Stimulated activated CD4-positive, alpha-beta T cell treated with anti-CD3 and anti-CD28 coated beads, TNF-alpha, amount 100 ng/mL, for 4 hours (primary cell): ENCODE data around the gene DSCAM.
"Not testable (repeated sequence)": the region's sequence is repeated elsewhere in the genome, so short reads cannot be mapped to it uniquely, and the experiment has no call there.

ENCODE experiments used
- DNase-seq, 3 experiments: peaks; one replicate each; pipeline ENCODE4 v3.0.0-alpha.2; 2020; ENCODE audit warnings: low read depth in 3 of 3

DSCAM gene

DNA sequence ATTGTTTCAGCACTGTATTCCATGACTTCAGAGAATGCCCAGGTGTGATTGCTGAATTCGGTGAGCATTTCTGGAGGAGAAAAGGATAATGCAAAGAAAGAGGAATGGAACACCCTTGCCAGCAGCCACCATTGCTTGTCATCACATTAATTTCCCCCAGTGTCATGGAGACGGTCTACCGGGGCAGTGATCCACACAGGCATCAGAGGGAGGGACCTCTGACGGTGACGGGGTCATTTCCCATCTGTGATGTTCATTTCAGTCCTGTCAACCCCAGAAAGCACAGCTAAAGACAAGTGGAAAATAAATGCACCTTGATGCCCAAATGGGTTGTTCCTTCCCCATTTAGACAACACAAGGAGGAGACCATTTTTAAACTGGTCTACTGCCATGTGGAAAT is 603.3 kb downstream of the DSCAM start:
- DNase-seq, result no peak

GRCh38 chr21:40242586-40243265 is 604.2 kb downstream of the DSCAM start:
- no peak for DNase-seq

DNA sequence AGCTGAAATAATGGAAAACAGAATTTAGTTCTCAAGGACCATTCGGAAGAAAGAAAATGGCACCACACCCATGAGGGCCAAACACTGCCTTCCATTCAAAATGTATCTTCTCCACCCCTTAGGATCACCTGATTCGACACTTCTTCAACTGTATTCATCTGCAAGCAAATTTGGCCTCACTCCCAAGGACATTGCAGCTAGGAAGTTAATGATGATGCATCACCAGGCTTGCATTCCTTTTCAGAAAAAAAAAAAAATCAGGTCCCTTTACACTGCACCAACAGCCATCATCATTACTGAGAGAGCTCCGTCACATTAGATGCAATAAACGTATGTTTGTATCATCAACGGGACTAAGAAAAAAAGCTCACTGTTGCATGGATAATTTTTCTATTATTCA is 611.4 kb downstream of the DSCAM start:
- DNase-seq, result no peak

GRCh38 chr21:40231979-40232378 is 615.0 kb downstream of the DSCAM start:
- no peak for DNase-seq

- DNase-seq, result no peak
Observed at GRCh38 chr21:40227096-40227495, 619.9 kb downstream of the DSCAM start.

DNA sequence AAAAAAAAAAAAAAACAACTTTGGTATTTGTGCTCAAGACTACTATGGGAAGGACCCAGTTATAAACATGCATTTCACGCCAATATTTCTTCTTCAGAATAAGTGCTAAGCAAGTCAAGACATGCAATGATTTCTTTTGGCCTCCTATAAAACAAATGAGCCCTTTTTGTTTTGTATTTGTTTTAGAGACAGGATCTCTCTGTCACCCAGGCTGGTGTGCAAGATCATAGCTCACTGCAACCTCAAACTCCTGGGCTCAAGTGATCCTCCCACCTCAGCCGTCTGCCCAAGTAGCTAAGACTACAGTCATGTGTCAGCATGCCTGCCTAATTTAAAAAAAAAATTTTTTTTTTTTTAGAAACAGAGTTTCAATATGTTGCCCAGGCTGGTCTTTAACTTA is 631.0 kb downstream of the DSCAM start:
- no peak for DNase-seq

- DNase-seq, result no peak
Observed at GRCh38 chr21:40210251-40210650, 636.7 kb downstream of the DSCAM start.

GRCh38 chr21:40208948-40209345 is 638.0 kb downstream of the DSCAM start:
- DNase-seq, result no peak

- DNase-seq, result no peak
Observed at GRCh38 chr21:40208206-40208947, 638.6 kb downstream of the DSCAM start.

- DNase-seq, result no peak
Observed at GRCh38 chr21:40200946-40201345, 646.0 kb downstream of the DSCAM start.

DNA sequence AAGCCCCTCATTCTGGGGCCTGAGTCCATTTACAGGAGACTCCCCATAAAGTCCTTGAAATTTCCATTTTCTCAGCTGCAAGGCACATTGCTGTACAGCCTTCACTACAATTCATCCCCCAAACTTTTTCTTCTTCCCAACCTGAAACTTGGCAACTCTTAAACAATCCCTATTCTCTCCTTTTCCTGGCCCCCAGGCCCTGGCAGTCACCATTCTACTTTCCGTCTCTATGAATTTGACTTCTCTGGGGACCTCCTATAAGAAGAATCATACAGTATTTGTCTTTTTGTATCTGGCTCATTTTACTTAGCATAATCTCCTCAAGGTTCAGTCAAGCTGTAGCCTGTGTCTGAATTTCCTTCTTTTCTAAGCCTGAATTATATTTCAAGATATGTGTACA is 646.8 kb downstream of the DSCAM start:
- no peak for DNase-seq

GRCh38 chr21:40194185-40194980 is 652.6 kb downstream of the DSCAM start:
- DNase-seq, result no peak

DNA sequence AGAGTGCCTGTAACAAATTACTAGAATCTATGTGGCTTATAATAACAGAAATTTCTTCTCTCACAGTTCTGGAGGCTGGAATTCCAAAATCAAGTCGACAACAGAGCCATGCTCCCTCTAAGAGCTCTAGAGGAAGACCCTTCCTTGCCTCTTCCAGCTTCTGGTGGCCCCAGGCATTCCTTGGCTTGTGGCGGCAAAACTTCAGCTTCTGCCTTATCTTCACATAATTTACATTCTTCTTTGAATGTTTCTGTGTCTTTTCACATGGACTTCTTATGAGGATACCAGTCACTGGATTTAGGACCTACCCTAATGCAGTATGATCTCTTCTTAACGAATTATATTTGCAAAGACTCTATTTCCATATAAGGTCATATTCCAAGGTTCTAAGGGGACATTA is 655.3 kb downstream of the DSCAM start:
- DNase-seq, result no peak

- no peak for DNase-seq
Observed at GRCh38 chr21:40191196-40191595, 655.8 kb downstream of the DSCAM start.

DNA sequence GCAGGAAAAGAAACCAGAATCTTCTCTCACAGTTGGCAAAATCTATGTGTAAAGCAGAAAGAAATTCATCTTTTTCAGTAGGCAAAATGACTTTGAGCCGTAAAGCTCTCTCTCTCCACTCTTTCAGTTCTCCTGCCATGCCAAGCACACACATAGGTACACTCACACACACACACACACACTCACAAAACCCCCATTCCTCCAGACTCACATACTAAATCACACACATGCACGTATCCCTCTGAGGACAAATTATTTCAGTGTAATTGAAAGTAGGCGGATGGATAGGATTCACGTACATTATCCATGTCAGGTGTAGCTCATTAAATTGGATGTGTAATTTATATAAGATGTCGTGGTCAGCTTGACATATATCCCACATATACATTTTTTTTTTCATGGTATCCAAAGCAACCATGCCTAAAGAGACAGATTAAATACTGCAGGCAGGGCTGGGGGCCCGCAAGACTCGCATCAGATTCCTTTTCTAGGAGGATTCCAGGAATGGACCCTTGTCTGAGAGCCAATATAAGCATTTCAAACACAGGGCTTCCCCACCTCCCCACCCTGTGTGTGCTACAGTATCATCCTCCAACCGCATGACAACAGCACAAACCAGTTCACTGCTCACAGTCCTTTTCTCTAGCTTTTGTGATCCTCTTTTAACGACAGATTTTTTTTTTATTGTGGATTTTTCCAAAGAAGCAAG is 658.9 kb downstream of the DSCAM start:
- DNase-seq, result no peak

DNA sequence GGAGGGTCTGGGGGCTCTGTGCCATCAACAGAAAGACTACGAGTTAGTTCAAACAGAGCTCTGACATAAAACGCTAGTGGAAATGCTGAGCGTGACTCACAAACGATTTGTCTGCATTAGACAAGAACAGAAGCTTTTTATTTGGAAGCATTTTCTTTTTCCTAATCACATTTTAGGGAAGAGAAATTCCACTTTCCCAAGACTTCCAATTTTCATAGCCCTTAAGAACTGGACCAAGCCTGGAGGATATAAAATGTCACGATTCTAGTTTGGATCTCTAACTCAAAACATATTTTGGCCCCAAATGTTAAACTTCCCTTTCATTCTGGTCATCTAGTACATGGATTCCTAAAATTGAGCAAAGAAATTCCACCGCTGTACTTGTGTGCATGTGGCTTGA is 659.7 kb downstream of the DSCAM start:
- DNase-seq, result no peak

DNA sequence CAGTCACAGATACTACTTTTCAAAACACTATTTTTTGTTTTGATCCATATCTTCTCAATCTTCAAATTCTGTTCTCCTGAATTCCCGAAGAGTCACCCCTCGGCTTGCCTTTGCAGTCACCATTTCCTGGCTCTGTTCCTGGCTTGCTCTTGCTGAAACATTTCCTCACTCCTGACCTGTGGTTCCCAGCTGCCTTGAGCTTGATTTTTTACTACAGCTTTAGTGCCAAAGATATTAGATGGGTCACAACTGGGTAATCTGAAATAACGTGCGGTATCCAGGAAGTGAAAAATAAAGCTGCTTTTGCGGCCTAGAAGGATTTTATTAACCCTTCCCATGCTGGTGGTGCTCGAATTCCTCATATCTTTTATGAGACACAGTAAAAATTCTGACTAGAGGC is 660.9 kb downstream of the DSCAM start:
- no peak for DNase-seq

DNA sequence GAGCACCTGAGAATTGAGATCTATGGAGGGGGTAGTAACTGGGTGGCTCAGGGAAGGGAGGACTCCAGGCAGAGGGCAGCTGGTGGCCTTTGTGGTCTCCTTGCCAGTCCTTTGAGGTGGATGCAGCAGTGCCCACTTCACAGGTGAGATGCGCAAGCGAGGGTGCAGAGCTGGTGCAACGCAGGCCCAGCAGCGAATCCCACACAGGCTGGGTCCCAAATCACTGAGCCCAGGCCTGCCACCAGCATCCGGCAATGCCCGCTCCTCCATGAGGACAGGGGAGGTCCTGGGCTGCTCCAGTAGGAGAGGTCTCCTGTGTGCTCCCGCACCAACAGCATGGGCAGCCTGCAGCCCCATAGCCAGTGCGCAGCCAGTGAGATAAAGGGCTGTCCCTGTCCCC is 661.8 kb downstream of the DSCAM start:
- DNase-seq, result no peak

- DNase-seq, result not testable (repeated sequence)
Observed at GRCh38 chr21:40182491-40182890, 664.5 kb downstream of the DSCAM start.

DNA sequence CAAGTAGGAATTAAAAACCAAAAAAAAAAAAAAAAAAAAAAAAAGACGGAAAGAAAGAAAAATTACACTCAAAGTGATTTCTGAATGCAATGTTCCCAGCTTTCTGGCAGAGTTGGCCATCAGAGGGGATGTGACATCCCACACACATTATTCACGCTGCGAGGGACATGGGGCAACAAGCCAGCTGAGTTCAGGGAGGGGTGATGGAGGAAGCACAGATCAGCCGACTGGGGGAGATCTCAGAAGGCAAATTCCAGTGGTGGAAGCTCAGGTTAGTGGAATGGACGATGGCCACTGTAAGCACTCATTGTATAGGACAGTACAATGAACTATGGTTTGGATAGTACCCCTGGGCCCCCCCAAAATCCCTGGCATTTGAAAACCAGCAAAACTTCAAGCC is 667.8 kb downstream of the DSCAM start:
- no peak for DNase-seq

DNA sequence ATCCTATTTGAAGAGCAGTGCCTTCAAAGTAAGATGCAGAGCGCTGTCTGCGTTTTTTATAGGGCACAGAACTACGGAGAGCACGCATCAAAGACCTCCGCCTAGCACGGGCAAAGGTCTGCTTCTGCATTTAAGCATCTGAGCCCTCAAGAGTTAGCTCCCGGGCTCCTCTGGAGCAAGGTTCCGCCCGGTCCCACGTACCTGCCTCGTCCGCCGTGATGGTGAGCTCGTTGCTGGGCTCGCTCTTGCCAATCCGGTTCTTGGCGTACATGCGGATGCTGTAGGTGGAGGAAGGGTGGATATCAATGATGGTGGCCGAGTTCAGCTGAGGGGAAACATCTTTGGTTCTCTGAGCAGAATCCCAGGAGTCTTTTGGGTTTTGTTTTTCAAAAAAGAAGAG is 668.2 kb downstream of the DSCAM start:
- DNase-seq, result no peak

GRCh38 chr21:40177979-40178378 is 669.0 kb downstream of the DSCAM start:
- no peak for DNase-seq
